ENCODE measurements around the gene TMEM132C. TPM values are rescaled to one million over a fixed set of nuclear protein-coding genes. Genes with fewer than 3 reads are reported as not detected.
"Not testable (repeated sequence)": the region's sequence is repeated elsewhere in the genome, so short reads cannot be mapped to it uniquely, and the experiment has no call there.

The TMEM132C gene
- total RNA-seq, 1 donor from 2014 or later = not detected

- no peak overlapping the region for H3K4me3 ChIP-seq (ENCODE audit: low read depth, low read length)
- DNase-seq (ENCODE audit: low read depth) = no peak
- TF ChIP-seq CTCF (conservative IDR thresholded peaks at IDR 0.05; ENCODE audit: low read depth, low read length) = no peak
Observed at GRCh38 chr12:128594521-128594920, 327.6 kb downstream of the TMEM132C start.

GRCh38 chr12:128595609-128596008 lies 328.6 kb downstream of the TMEM132C start:
- no peak for TF ChIP-seq CTCF (conservative IDR thresholded peaks at IDR 0.05; ENCODE audit: low read depth, low read length)
- no peak for DNase-seq (ENCODE audit: low read depth)
- no peak overlapping the region for H3K4me3 ChIP-seq (ENCODE audit: low read depth, low read length)

- TF ChIP-seq CTCF (conservative IDR thresholded peaks at IDR 0.05; ENCODE audit: low read depth, low read length) = no peak
- no peak overlapping the region for H3K4me3 ChIP-seq (ENCODE audit: low read depth, low read length)
- no peak for DNase-seq (ENCODE audit: low read depth)
Observed at GRCh38 chr12:128600886-128601285, 333.9 kb downstream of the TMEM132C start.

GRCh38 chr12:128603573-128604115 lies 336.7 kb downstream of the TMEM132C start:
- no peak for DNase-seq (ENCODE audit: low read depth)
- H3K4me3 ChIP-seq (ENCODE audit: low read depth, low read length) = no peak overlapping the region
- TF ChIP-seq CTCF (conservative IDR thresholded peaks at IDR 0.05; ENCODE audit: low read depth, low read length) = no peak

GRCh38 chr12:128604219-128604618 lies 337.2 kb downstream of the TMEM132C start:
- not testable (repeated sequence) for DNase-seq (ENCODE audit: low read depth); H3K4me3 ChIP-seq (ENCODE audit: low read depth, low read length)

GRCh38 chr12:128606051-128606450 lies 339.1 kb downstream of the TMEM132C start:
- DNase-seq (ENCODE audit: low read depth) = no peak
- no peak overlapping the region for H3K4me3 ChIP-seq (ENCODE audit: low read depth, low read length)
- no peak for TF ChIP-seq CTCF (conservative IDR thresholded peaks at IDR 0.05; ENCODE audit: low read depth, low read length)

GRCh38 chr12:128606538-128606937 lies 339.6 kb downstream of the TMEM132C start:
- H3K4me3 ChIP-seq (ENCODE audit: low read depth, low read length) = no peak overlapping the region
- no peak for DNase-seq (ENCODE audit: low read depth)
- no peak for TF ChIP-seq CTCF (conservative IDR thresholded peaks at IDR 0.05; ENCODE audit: low read depth, low read length)

All from epithelial cell of proximal tubule (primary cell).